NT2/D1 (cell line): ENCODE measurements around the gene ACOT11.

Source experiments
- YY1 ChIP-seq: IDR thresholded peaks from 2 replicates; pipeline ENCODE4 v1.6.1; 2011; ENCODE audit not compliant: insufficient read length, insufficient read depth
- ZNF274 ChIP-seq: IDR thresholded peaks from 2 replicates; pipeline ENCODE4 v1.6.1; 2011; ENCODE audit warnings: mild to moderate bottlenecking, low read depth, low read length

- TF ChIP-seq YY1 (no peak), ZNF274 (no peak)
These were observed 95.7 kb downstream of the ACOT11 start for GRCh38 chr1:54643736-54644135.
